ENCODE data around the gene SCFD1.

Gene SCFD1

DNA sequence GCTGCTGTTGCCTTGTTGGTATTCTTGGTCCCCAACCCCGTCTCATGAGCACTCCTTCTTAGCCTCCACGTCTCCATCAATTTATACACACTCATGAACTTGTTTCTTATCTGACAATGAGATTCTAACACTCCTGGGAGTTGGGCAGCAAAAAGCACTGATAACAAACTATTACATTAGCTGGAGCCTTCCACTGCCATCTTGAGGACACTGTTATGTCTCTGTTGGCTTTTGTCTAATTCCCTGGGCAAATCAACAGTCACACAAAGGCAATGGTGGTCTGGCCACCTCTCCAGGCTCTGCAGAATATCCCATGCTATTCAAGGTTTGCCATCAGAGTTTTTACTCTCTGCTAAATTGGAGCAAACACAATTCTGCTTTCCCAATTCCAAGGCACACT lies 134.5 kb downstream of the SCFD1 start:
- DNase-seq: no peak

DNA sequence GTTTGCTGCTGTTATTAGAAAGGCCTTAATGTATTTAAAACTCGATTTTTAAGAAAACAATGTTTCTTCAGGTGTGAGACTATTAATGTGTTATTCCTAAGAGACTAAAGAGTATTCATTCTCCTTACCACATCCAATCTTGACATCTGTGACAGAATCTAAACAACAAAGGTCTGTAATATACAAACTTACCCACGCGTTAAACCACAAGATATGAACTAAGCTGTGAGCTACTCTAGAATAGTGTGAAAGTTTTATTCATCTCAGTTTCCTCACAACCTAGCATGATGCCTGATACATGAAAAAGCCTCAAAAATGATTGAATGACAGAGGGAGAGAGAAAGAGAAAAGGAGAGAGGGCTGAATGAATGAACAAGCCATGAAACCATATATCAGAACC lies 135.0 kb downstream of the SCFD1 start:
- no peak for DNase-seq

DNA sequence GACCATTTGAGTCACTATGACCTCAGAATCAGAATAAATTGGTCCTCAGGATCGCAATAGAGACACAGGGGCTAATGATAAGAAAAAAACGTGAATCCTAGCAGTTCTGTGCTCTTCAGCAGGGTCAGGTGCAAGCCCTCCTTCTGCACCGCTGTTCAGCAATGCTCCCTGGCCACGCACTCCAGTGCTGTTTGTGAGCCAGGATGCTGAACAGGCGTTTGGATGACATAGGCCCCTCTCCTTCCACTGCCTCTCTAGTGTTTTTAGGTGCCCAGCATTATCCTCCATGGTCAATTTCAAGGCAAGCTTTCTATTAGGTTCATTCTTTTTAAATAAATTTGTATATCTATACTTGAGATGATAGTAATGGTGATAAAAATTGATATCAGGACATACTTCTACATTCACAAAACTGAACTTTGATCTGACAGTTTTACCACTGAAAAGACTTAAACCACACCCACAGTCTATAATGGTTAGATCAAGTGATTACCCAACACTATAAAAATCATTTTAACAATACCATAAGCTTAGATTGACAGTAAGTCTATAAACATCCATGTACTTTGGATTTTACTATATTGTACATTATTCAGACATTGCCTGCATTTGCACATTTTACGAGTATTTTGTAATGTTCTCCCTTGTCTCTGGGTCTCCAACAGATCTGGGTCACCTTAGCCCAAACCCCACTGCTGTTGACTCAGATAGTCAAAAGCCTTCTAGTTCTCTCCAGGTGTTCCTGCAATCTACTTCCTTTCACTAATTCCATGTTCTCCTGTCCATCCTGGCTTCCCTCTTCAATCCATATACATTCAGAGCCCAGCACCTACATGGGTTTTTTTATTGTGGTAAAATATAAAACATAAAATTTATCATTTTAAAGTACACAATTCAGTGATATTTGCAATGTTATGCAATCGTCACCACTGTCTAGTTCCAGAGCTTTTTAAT lies 137.3 kb downstream of the SCFD1 start:
- no peak for DNase-seq

DNA sequence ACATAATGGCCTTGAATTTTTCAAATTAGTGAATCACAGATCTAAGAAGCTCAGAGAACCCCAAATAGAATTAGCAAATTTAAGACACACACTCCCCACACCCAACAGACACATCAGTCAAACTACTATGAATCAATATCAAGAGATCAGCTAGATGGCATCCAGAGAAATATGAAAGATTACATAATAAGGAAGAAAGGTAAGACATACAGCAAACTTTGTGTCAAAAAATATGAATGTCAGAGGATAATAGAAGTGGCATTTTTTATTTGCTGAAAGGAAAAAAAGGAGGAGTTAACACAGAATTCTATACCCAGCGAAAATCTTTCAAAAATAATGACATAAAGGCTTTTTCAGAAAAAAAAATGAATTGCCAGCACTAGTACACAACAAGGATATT lies 141.8 kb downstream of the SCFD1 start:
- no peak for DNase-seq

DNA sequence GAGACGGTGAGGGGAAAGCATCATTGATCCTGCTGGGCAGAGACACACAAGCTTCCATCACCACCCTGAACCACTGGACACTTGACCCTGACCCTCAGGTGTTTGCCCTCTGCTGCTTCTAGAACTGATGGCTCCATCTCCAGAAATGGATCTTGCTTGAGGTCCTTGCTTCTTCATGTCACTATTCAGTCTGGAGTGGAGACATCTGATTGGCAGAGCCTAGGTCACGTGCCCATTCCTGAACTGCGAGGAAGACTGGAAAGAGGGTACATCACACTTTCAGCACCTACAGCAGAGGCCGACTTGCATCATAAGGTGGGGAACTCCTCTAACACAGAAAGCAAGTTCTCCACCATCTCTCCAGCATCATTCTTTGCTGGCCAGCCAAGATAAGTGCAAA lies 145.5 kb downstream of the SCFD1 start:
- DNase-seq: no peak

DNA sequence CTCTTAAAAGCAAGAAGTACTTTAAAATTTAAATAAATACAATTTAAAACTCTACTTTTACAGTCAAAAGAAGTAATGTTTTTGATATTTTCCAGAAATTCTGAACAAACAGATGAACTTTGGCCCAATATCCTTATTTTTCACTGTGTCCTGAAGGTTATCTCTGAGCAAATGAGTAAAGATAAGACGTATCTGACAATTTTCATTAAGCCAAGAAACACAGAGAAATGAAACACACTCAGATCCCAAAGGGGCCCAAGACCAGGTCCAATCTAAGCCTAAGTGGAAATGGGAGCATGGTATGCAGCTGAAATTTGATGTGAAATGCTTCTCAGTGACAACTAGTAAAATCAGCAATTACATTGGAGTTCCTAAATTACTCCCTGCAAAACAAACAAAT lies 146.7 kb downstream of the SCFD1 start:
- no peak for DNase-seq

DNA sequence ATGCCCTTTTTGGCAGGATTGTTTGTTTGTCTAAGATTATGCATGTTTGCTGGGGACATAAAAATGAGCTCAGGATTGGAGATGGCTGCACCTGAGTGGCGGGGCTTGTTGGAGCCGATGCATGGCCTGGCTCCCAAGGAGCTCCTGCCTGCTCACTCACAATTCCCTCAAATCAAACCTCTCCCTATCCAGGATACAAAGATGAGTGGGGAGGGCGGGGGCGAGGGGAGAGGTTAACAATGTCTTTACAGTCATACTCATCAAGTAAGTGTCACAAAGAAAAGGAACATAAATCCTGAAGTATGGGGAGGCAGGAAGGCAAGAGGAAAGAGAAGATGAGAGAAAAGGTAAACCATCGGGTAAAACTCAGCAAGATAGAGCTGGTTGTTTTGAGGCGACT lies 148.3 kb downstream of the SCFD1 start:
- no peak for DNase-seq

DNA sequence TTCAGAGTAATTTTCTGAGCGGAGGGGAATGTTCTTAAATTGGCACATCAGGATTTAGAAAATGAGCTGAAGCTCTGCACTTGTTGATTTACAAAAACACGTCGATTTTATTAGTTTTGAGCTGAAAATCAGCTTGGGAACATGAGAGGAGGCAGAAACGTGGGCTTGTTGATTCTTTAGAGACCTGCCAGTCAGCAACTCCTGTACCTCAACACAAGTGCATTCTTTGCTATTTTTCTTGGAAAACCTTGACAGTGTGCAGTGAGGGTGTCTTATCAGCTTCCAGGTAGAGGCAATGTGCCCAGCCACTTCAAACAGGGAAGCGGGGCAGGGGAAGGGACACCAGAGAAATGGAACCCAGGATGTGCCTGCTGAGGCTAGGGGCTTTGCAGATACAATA lies 149.5 kb downstream of the SCFD1 start:
- DNase-seq: no peak

DNA sequence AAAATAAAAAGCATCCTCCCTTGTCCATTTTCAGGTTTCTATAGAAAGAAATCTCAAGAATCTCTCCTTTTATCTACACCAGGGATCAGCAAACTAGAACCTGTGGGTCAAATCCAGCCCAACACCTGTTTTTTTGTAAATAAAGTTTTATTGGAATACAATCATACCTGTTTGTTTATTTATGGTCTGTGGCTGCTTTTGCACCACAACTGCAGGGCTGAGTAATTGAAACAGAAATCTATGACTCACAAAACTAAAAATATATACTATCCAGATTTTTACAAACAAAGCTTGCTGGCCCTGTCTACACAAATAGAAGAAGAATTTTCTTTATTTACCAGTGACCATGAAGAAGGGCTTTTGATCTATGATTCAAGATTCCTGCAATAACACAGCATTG lies 157.1 kb downstream of the SCFD1 start:
- DNase-seq: no peak
